Measurements from ENCODE around the gene CCR2.

CCR2 gene

DNA sequence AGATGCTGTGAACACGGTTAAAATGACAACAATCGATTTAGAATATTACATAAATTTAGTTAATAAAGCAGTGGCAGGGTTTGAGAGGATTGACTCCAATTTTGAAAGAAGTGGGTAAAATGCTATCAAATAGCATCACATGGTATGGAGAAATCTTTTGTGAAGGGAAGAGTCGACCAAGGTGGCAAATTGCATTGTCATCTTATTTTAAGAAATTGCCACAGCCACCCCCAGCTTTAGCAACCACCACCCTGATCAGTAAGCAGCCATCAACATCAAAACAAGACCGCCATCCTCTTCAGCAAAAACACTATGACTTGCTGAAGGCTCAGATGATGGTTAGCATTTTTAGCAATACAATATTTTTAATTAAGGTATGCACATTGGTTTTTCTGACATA, 11.1 kb downstream of the CCR2 start:
- TF ChIP-seq, protein P1, sequence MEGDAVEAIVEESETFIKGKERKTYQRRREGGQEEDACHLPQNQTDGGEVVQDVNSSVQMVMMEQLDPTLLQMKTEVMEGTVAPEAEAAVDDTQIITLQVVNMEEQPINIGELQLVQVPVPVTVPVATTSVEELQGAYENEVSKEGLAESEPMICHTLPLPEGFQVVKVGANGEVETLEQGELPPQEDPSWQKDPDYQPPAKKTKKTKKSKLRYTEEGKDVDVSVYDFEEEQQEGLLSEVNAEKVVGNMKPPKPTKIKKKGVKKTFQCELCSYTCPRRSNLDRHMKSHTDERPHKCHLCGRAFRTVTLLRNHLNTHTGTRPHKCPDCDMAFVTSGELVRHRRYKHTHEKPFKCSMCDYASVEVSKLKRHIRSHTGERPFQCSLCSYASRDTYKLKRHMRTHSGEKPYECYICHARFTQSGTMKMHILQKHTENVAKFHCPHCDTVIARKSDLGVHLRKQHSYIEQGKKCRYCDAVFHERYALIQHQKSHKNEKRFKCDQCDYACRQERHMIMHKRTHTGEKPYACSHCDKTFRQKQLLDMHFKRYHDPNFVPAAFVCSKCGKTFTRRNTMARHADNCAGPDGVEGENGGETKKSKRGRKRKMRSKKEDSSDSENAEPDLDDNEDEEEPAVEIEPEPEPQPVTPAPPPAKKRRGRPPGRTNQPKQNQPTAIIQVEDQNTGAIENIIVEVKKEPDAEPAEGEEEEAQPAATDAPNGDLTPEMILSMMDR (IDR thresholded peaks at IDR 0.05; ENCODE audit: low read depth, low read length): no peak
- no peak for DNase-seq (ENCODE audit: extremely low read depth, low read depth)

DNA sequence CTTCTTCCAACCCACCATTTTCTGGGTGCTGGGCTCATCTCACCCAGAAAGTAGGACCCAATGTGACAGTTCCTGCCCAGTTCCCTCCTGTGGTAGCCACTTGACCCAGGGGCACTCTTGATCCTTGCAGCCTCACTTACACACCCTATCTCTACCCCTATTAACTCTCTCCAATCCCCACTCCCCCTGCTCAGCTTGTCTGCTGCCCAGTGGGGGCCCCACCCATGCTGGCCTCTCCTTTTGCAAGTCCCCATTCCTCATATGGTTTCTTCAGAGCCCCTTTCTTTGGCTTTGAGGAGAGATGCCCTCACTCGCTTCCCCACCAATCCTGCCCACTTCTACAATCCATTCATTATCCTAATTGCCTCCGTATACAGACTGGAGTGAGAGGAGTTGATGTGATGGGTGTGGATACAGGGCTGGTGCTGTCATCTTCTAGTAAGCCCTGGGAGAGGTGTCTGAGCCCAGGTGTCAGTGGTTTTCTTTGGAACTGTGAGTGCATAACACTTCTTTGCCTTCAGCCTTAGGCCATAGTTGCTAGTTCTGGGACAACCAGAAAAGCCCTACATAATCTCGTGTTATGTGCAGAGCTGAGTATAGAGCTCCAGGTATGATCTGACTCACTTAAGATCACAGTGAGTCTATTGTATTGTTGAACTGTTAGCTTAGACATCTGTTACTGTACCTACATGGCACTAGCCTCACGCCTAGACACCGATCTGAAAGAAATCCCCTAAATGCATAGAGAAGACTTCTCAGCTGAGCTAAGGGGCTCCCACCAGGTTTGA, 12.0 kb downstream of the CCR2 start:
- TF ChIP-seq, protein P1 (IDR thresholded peaks at IDR 0.05; ENCODE audit: low read depth, low read length): no peak
- DNase-seq (ENCODE audit: extremely low read depth, low read depth): no peak

DNA sequence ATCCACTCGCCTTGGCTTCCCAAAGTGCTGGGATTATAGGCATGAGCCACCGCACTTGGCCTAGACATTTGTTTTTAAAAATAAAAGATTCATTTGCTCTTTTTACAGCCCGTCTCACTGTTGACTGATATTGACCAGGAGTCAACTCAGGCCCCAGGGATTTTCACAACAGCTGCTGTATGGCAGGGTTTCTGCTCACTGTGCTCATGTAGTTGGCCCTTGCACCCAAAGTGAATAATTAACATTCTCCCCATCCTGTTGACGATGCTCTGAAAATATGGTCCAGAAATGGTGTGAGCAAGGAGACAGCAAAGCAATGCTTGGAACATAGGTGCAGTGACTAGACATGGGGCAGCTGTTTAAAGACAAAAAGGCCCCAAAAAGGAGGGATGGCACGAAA, 13.9 kb downstream of the CCR2 start:
- no peak for DNase-seq (ENCODE audit: extremely low read depth, low read depth)
- TF ChIP-seq, protein P1 (IDR thresholded peaks at IDR 0.05; ENCODE audit: low read depth, low read length): no peak

DNA sequence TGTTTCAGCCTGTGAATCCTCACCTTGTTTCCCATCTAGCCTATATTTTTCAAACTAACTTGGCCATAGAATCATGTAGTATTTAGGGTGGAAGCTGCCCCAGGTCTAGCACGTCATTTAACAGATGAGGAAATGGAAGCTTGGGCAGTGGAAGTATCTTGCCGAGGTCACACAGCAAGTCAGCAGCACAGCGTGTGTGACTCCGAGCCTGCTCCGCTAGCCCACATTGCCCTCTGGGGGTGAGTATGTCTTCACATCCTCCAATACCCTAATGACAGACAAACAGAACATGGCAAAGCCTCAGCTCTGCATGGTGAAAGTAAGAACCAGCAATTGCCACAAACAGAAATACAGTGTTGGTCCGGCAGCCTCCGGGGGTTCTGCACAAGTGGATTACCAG, 14.7 kb downstream of the CCR2 start:
- no peak for DNase-seq (ENCODE audit: extremely low read depth, low read depth)
- TF ChIP-seq, protein P1 (IDR thresholded peaks at IDR 0.05; ENCODE audit: low read depth, low read length): no peak

DNA sequence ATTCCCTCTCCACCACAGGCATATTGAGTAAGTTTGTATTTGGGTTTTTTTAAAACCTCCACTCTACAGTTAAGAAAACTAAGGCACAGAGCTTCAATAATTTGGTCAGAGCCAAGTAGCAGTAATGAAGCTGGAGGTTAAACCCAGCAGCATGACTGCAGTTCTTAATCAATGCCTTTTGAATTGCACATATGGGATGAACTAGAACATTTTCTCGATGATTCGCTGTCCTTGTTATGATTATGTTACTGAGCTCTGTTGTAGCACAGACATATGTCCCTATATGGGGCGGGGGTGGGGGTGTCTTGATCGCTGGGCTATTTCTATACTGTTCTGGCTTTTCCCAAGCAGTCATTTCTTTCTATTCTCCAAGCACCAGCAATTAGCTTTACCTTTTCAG, 15.2 kb downstream of the CCR2 start:
- TF ChIP-seq, protein P1 (IDR thresholded peaks at IDR 0.05; ENCODE audit: low read depth, low read length): no peak
- DNase-seq (ENCODE audit: extremely low read depth, low read depth): no peak

DNA sequence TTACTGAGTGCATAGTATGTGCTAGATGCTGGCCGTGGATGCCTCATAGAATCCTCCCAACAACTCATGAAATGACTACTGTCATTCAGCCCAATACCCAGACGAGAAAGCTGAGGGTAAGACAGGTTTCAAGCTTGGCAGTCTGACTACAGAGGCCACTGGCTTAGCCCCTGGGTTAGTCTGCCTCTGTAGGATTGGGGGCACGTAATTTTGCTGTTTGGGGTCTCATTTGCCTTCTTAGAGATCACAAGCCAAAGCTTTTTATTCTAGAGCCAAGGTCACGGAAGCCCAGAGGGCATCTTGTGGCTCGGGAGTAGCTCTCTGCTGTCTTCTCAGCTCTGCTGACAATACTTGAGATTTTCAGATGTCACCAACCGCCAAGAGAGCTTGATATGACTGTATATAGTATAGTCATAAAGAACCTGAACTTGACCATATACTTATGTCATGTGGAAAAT, 15.8 kb downstream of the CCR2 start:
- DNase-seq (ENCODE audit: extremely low read depth, low read depth): no peak

More for the DNA sequence above, 15.8 kb downstream of the CCR2 start:
- TF ChIP-seq, protein P1 (IDR thresholded peaks at IDR 0.05; ENCODE audit: low read depth, low read length): no peak

All from AG09319 (cell line).